Measurements from ENCODE around the gene FOLR3. TPM values are rescaled to one million over a fixed set of nuclear protein-coding genes. Genes with fewer than 3 reads are reported as not detected.
"Not testable (repeated sequence)": the region's sequence is repeated elsewhere in the genome, so short reads cannot be mapped to it uniquely, and the experiment has no call there.

Gene FOLR3
- total RNA-seq, 4 donors from 2014 or later, result 1.2 to 1.6 TPM; not detected in 2

DNA sequence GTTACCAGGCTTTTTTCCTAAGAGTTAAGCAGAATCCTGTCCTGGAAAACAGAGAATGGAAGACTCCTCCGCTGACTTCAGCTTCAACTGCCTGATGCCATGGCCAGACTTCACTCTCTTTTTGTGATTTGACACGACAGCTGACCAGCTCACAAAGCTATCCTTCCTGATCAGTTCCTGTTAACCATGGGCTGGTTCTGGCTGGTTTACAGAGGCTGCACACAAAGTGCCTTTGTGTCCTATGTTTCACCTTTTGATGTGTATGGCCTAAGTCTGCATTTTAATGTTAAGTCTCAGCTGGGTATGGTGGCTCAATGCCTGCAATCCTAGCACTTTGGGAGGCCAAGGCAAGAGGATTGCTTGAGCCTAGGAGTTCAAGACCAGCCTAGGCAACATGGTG lies 11.1 kb downstream of the FOLR3 start:
- no peak for DNase-seq
- H3K27me3 ChIP-seq, result no peaks in the 10 kb centered on the region
- H3K4me1 ChIP-seq, result peaks cover 0 to 8% of the 10 kb centered on the region in 2 donors
- H3K4me3 ChIP-seq (replicated peaks in 1 of 3), result no peak overlapping the region
- TF ChIP-seq POLR2A (IDR thresholded peaks at IDR 0.05), result no peak
- TF ChIP-seq, protein P1, sequence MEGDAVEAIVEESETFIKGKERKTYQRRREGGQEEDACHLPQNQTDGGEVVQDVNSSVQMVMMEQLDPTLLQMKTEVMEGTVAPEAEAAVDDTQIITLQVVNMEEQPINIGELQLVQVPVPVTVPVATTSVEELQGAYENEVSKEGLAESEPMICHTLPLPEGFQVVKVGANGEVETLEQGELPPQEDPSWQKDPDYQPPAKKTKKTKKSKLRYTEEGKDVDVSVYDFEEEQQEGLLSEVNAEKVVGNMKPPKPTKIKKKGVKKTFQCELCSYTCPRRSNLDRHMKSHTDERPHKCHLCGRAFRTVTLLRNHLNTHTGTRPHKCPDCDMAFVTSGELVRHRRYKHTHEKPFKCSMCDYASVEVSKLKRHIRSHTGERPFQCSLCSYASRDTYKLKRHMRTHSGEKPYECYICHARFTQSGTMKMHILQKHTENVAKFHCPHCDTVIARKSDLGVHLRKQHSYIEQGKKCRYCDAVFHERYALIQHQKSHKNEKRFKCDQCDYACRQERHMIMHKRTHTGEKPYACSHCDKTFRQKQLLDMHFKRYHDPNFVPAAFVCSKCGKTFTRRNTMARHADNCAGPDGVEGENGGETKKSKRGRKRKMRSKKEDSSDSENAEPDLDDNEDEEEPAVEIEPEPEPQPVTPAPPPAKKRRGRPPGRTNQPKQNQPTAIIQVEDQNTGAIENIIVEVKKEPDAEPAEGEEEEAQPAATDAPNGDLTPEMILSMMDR (IDR thresholded peaks at IDR 0.05), result no peak
- intact Hi-C loops (cut with DNase I), result no loop called here
- no peak overlapping the region for H3K27ac ChIP-seq
- no peaks in the 10 kb centered on the region for H3K9me3 ChIP-seq
- 40 to 58% methylated on average over 2 of the region's 2 CpGs for WGBS, 2 donors
- no peaks in the 10 kb centered on the region for H3K36me3 ChIP-seq

DNA sequence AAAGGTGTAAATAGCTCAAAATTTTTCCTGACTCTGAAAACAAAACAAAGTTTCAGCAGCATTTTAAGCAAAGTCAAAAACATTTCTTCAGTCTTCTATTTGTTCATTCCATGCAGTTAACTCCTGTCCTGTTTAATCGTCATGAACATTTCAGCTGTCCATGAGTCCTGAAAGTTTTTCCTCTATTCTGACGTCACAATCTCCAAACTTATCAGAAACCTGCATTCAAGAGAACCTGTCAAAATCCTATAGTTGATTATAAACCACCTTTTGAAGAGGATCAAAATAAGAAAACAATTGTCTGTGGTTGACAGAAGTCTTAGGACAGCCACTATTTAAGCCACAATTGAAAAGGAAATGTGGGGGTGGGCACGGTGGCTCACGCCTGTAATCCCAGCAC lies 15.4 kb downstream of the FOLR3 start:
- DNase-seq, result no peak
- H3K4me3 ChIP-seq (replicated peaks in 1 of 3), result no peak overlapping the region
- WGBS, 2 donors, result 80 to 83% methylated on average over 4 of the region's 4 CpGs
- intact Hi-C loops (cut with DNase I), result no loop called here
- H3K27me3 ChIP-seq, result no peaks in the 10 kb centered on the region
- H3K9me3 ChIP-seq, result no peaks in the 10 kb centered on the region
- H3K4me1 ChIP-seq, result peaks cover 0 to 8% of the 10 kb centered on the region in 2 donors
- H3K36me3 ChIP-seq, result no peaks in the 10 kb centered on the region
- TF ChIP-seq, protein P1 (IDR thresholded peaks at IDR 0.05), result no peak
- no peak for TF ChIP-seq POLR2A (IDR thresholded peaks at IDR 0.05)
- no peak overlapping the region for H3K27ac ChIP-seq

DNA sequence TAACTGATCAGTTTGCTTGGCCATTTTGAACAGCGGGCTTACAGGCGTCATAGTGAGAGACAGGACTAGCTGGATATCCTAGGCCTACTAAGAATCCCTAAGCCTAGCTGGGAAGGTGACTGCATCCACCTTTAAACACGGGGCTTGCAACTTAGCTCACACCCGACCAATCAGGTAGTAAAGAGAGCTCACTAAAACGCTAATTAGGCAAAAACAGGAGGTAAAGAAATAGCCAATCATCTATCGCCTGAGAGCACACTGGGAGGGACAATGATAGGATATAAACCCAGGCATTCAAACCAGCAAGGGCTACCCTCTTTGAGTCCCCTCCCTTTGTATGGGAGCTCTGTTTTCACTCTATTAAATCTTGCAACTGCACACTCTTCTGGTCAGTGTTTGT lies 18.3 kb downstream of the FOLR3 start:
- WGBS, 2 donors, result 88% methylated on average over 6 of the region's 6 CpGs
- H3K4me1 ChIP-seq; H3K27me3 ChIP-seq; H3K9me3 ChIP-seq; H3K27ac ChIP-seq; H3K36me3 ChIP-seq; H3K4me3 ChIP-seq (replicated peaks in 1 of 3); intact Hi-C loops (cut with DNase I); DNase-seq: not testable (repeated sequence)

DNA sequence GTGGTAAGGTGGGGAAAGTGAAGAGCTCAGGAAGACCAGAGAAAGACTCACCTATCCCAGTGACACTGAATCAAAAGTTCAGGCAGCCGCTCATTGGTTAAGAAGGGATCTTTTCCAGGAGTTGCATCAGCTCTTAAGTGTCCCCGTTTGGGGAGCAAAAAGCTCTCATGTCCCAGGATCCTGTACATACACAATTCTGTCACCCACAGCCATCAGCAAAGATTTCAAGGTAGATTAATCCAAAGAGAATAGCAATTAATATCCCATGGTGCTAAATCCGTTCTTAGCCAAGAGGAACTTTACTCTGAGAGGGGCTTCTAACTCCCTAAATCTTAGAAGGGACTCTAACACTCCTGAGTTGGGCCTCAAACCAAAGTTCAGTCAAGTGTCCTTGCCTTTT lies 19.3 kb downstream of the FOLR3 start:
- intact Hi-C loops (cut with DNase I), result no loop called here
- Histone ChIP-seq H3K27ac (no peak overlapping the region), H3K4me1 (no peaks in the 10 kb centered on the region), H3K27me3 (no peaks in the 10 kb centered on the region), H3K9me3 (no peaks in the 10 kb centered on the region), H3K4me3 (replicated peaks in 1 of 3) (no peak overlapping the region), H3K36me3 (no peaks in the 10 kb centered on the region)
- TF ChIP-seq, protein P1 (IDR thresholded peaks at IDR 0.05), result no peak
- TF ChIP-seq POLR2A (IDR thresholded peaks at IDR 0.05), result no peak
- WGBS, 2 donors, result 81 to 84% methylated on average over 3 of the region's 3 CpGs
- DNase-seq, result no peak

DNA sequence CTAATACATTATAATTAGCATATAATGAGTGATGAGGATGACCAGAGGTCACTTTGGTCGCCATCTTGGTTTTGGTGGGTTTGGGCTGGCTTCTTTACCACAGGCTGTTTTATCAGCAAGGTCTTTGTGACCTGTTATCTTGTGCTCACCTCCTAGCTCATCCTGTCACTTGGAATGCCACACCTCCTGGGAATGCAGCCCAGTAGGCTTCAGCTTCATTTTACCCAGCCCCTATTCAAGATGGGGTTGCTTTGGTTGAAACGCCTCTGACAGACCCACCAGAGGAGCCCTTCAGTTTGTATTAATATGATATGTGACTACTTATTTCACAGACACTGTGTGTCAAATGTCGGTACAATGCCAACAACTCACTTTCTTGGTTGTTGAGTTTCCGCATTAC lies 20.2 kb downstream of the FOLR3 start:
- intact Hi-C loops (cut with DNase I), result no loop called here
- H3K27ac ChIP-seq, result no peak overlapping the region
- no peaks in the 10 kb centered on the region for H3K4me1 ChIP-seq
- WGBS, 2 donors, result 91% methylated on average over 4 of the region's 4 CpGs
- no peaks in the 10 kb centered on the region for H3K27me3 ChIP-seq
- H3K36me3 ChIP-seq, result no peaks in the 10 kb centered on the region
- no peaks in the 10 kb centered on the region for H3K9me3 ChIP-seq
- H3K4me3 ChIP-seq (replicated peaks in 1 of 3), result no peak overlapping the region
- TF ChIP-seq, protein P1 (IDR thresholded peaks at IDR 0.05), result no peak
- no peak for TF ChIP-seq POLR2A (IDR thresholded peaks at IDR 0.05)
- no peak for DNase-seq

DNA sequence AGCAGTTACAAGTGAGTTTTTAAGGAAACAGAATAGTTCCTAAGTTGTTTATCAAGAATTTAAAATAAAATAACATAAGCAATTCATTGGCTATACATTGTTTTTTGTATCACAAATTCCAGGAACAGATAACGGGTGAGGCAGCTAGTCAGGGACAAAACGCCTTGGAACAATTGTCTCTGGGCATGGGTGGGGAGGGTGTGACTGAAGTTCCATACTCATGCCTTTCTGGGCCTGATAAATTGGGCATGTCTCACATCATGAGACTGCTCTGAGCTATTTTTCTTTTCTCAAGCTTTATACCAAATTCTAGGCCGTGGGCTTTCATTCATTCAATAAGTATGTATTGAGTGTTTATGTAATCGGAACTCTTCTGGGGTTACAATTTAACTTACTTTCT lies 21.6 kb downstream of the FOLR3 start:
- no peaks in the 10 kb centered on the region for H3K4me1 ChIP-seq
- H3K4me3 ChIP-seq (replicated peaks in 1 of 3), result no peak overlapping the region
- no peak for TF ChIP-seq POLR2A (IDR thresholded peaks at IDR 0.05)
- WGBS, 2 donors, result 85 to 89% methylated on average over 4 of the region's 4 CpGs
- H3K27ac ChIP-seq, result no peak overlapping the region
- no peak for DNase-seq
- H3K27me3 ChIP-seq, result no peaks in the 10 kb centered on the region
- H3K9me3 ChIP-seq, result no peaks in the 10 kb centered on the region
- intact Hi-C loops (cut with DNase I), result no loop called here
- no peaks in the 10 kb centered on the region for H3K36me3 ChIP-seq

Measured in thyroid gland (tissue), 4 donors.